Osteoblast (primary cell): ENCODE measurements around the gene DNAH9. TPM values are rescaled to one million over a fixed set of nuclear protein-coding genes. Genes with fewer than 3 reads are reported as not detected.

Experiments
- DNase-seq: peaks from one replicate; pipeline ENCODE4 v3.0.0; 2011; ENCODE audit warnings: low spot score, mixed read lengths; ENCODE audit not compliant: insufficient read length; ENCODE audit errors: missing footprints
- H2AFZ ChIP-seq: 2 replicates; pipeline ENCODE4 v1.6.0; 2011; ENCODE audit warnings: mild to moderate bottlenecking, low read length
- H3K27ac ChIP-seq: 2 replicates; pipeline ENCODE4 v1.5.1; 2011; ENCODE audit warnings: mild to moderate bottlenecking, low read depth, low read length, moderate library complexity
- H3K27me3 ChIP-seq: 2 replicates; pipeline ENCODE4 v1.6.0; 2012; ENCODE audit warnings: mild to moderate bottlenecking, control low read depth, inconsistent platforms, low read length, moderate library complexity; ENCODE audit not compliant: insufficient read depth
- H3K36me3 ChIP-seq: 2 replicates; pipeline ENCODE4 v1.5.1; 2011; ENCODE audit warnings: mild to moderate bottlenecking, low read length, control low read depth, moderate library complexity; ENCODE audit not compliant: insufficient read depth
- H3K4me1 ChIP-seq: 2 replicates; pipeline ENCODE4 v1.5.1; 2011; ENCODE audit warnings: mild to moderate bottlenecking, low read length, control low read depth, moderate library complexity; ENCODE audit not compliant: insufficient read depth
- H3K4me2 ChIP-seq: 2 replicates; pipeline ENCODE4 v1.6.0; 2011; ENCODE audit warnings: mild to moderate bottlenecking, low read length; ENCODE audit not compliant: insufficient read depth
- H3K4me3 ChIP-seq: fragments of 200-600 bp; sonication (generic); 3 replicates; pipeline ENCODE4 v1.5.1; 2012; ENCODE audit warnings: mild to moderate bottlenecking, low read length, inconsistent platforms; ENCODE audit not compliant: insufficient read depth
- H3K79me2 ChIP-seq: 2 replicates; pipeline ENCODE4 v1.6.0; 2012; ENCODE audit warnings: mild to moderate bottlenecking, low read length, control low read depth, inconsistent platforms; ENCODE audit not compliant: insufficient read depth
- H3K9me3 ChIP-seq: 2 replicates; pipeline ENCODE4 v1.5.1; 2011; ENCODE audit warnings: low read depth, low read length, control low read depth
- H4K20me1 ChIP-seq: 2 replicates; pipeline ENCODE4 v1.6.0; 2012; ENCODE audit warnings: mild to moderate bottlenecking, low read length, control low read depth; ENCODE audit not compliant: insufficient read depth
- CTCF ChIP-seq: IDR thresholded peaks from 2 replicates; pipeline ENCODE4 v1.5.1; 2011; ENCODE audit warnings: mild to moderate bottlenecking, low read depth, low read length, moderate library complexity; ENCODE audit errors: extremely low read depth
- total RNA-seq: library from RNA; depleted of rRNA; stranded (reverse); fragments of >200 nt; gene quantifications from 2 replicates; pipeline ENCODE4 v1.2.3, GENCODE V29; 2012

Gene DNAH9
- total RNA-seq, 1 donor, result not detected

DNA sequence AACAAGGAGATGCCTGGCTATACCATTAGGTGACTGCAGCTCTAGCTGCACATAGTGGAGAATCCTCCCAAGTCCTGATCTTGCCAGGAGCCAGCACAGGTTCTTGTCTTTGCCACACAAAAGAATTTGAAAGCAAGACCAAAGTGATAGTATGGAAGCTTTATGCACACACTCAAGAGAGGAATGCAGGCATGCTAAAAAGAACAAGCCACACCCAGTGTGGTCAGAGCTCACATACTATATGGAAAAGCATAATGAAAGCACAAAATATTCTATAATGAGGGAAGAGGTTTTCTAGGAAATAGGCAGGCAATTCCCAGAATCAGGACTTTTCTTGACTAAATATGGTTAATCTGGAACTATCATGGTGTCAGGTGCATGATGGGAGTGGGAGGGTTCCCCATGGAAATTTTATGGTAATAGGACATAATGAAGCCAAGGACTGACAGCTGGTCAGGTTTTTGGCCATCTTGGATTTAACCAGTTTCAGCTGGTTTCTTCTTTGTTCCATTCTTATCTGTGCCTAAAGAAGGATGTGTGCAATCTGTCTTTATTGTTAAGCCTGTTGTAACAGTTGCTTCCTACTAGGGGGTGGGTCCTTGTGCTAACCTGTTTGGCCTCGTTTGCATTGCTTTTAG is 227.4 kb downstream of the DNAH9 start:
- Histone ChIP-seq H3K27me3 (no peaks in the 10 kb centered on the region), H2AFZ (no peak overlapping the region), H3K79me2 (no peaks in the 10 kb centered on the region), H3K36me3 (no peaks in the 10 kb centered on the region), H4K20me1 (no peaks in the 10 kb centered on the region), H3K4me2 (no peak overlapping the region), H3K4me3 (no peak overlapping the region), H3K27ac (no peak overlapping the region), H3K4me1 (no peaks in the 10 kb centered on the region), H3K9me3 (no peaks in the 10 kb centered on the region)
- DNase-seq, result no peak
- no peak for TF ChIP-seq CTCF

- Histone ChIP-seq H3K9me3 (no peaks in the 10 kb centered on the region), H4K20me1 (no peaks in the 10 kb centered on the region), H3K4me2 (no peak overlapping the region), H3K4me3 (no peak overlapping the region), H3K4me1 (no peaks in the 10 kb centered on the region), H3K27me3 (no peaks in the 10 kb centered on the region), H2AFZ (no peak overlapping the region), H3K27ac (no peak overlapping the region), H3K79me2 (no peaks in the 10 kb centered on the region), H3K36me3 (no peaks in the 10 kb centered on the region)
- no peak for DNase-seq
- TF ChIP-seq CTCF, result no peak
These were observed 234.3 kb downstream of the DNAH9 start for GRCh38 chr17:11832401-11833137.

DNA sequence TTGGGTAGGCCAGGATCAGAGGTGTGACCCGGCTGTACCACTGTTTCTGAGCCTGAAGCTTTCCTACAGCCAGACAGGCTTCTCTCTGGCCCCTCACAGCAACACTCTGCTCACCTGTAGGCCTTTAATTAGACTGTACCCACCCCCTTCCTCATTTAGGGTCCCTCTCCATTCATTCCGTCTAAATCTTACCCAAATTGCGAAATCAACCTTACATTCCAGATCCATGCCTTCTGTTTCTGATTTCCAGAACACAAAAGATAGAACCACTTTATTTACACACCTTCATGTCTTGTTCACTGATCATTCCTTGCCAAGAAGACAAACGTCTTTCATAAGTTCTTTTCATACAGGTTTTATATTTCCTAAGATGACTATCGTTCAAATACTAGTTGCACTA is 238.2 kb downstream of the DNAH9 start:
- H3K4me3 ChIP-seq, result no peak overlapping the region
- no peaks in the 10 kb centered on the region for H3K36me3 ChIP-seq
- H3K4me1 ChIP-seq, result no peaks in the 10 kb centered on the region
- DNase-seq, result no peak
- no peaks in the 10 kb centered on the region for H3K9me3 ChIP-seq
- H3K27me3 ChIP-seq, result no peaks in the 10 kb centered on the region
- no peaks in the 10 kb centered on the region for H4K20me1 ChIP-seq
- no peak for TF ChIP-seq CTCF
- H2AFZ ChIP-seq, result no peak overlapping the region
- no peak overlapping the region for H3K27ac ChIP-seq
- H3K79me2 ChIP-seq, result no peaks in the 10 kb centered on the region
- no peak overlapping the region for H3K4me2 ChIP-seq

GRCh38 chr17:11840052-11840451 is 241.8 kb downstream of the DNAH9 start:
- Histone ChIP-seq H3K4me1 (no peaks in the 10 kb centered on the region), H3K4me2 (no peak overlapping the region), H3K27ac (no peak overlapping the region), H2AFZ (no peak overlapping the region), H3K79me2 (no peaks in the 10 kb centered on the region), H3K4me3 (no peak overlapping the region), H3K36me3 (no peaks in the 10 kb centered on the region), H3K9me3 (no peaks in the 10 kb centered on the region), H3K27me3 (no peaks in the 10 kb centered on the region), H4K20me1 (no peaks in the 10 kb centered on the region)
- DNase-seq, result no peak
- TF ChIP-seq CTCF, result no peak
